Hematopoietic multipotent progenitor cell treated with erythropoietin and hydrocortisone succinate and interleukin-3 and kit ligand, for 17 days (in vitro differentiated cells): ENCODE measurements around the gene ZNF804B.

Source experiments
- DNase-seq: peaks from one replicate; pipeline ENCODE4 v3.0.0-alpha.2; 2015; ENCODE audit warnings: low spot score

Gene ZNF804B

DNA sequence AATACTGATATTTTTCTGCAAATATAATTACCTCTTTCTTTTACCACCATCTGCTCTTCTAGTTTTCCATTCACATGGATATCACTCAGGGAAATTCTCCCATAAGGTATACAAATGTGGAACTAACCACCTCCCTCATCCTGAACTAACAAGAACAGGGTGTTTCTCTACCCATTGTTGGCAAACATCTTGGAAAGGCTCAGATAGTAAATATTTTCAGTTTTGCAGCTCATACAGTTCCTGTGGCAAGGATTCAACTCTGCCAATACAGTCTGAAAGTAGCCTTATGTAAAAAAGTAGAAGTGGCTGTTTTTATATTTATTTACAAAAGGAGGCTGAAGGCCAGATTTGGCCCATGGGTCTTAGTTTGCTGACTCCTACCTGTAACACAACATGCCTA lies 549.0 kb downstream of the ZNF804B start:
- no peak for DNase-seq

DNA sequence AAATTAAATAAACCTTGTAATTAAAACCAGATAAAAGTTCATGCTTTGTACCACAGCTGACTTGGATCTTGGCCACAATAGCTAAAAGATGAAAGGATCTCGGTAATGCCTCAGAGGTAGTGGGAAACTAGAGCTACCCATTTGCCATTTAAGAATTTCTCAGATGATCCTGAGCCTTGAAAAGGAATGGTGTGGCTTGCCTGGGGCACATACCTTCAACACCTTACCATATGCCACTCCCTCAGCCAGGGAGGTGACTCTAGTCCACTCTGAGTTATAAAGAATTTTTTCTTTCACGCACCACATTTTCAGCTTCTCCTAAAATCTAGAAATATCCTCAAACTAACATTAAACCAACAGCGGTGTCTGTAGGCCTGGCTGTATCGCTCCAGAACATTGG lies 552.4 kb downstream of the ZNF804B start:
- DNase-seq, result no peak

DNA sequence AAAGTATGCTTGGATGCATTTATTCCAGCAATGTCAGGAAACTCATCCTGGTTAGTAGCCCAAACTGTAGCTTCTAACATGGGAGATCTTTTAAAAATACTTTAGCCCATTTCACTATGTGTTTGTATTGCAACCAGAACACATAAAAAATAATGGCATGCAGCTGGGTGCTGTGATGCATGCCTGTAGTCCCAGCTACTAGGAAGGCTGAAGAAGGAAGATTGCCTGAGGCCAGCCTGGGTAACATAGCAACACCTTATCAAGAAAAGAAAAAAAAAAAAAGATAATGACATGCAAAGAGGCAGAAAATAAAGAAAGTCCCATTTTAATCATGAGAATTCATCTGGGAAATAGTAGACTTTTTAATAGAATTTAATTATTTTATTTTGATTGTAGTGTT lies 553.1 kb downstream of the ZNF804B start:
- no peak for DNase-seq

DNA sequence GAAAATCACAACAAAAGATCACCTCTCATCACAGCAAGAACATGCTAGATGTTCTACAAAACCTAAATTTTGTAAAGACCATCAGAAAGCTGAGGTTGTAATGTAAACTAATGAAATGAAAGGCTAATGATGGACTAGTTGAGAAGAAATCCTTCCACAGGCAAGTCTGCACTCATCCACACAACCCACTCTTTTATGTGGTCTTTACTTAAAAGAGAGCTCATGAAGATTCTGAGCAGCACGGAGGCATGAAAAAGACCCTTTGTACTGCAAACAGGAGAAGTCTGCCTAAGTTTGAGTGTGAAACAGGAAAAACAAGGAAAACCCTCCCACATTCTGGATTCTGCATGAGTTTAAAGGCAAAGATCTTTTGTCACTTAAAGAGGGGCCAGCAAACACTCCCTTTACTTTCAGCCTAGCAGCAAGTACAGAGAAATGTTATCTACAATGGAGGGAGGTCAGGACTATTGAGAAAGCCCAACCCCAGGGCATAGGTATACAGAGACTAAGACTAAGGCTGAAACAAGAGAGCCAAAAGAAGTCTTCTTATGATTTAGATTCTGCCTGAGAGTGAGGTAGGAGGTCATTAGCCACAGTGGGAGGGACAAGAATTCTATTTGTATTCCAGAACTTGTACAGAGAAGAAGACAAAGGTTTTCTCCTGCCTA lies 557.2 kb downstream of the ZNF804B start:
- no peak for DNase-seq

DNA sequence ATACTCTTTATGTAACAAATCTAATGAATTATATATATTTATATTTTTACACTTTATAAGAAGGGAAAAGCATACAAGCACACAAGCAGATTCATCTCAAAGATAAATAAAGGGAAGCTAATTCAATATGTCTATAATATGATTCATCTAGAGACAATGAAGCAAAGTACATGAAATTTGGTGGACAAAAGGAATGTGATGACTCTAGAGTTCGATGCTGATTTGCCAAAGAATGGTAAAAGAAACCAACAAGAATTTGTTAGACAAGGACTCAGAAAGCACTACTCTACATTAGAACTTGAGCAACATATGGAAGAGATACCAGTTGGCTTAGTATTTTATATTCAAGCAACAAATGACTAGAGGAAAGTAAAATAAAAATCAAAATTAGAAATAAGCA lies 572.5 kb downstream of the ZNF804B start:
- no peak for DNase-seq

DNA sequence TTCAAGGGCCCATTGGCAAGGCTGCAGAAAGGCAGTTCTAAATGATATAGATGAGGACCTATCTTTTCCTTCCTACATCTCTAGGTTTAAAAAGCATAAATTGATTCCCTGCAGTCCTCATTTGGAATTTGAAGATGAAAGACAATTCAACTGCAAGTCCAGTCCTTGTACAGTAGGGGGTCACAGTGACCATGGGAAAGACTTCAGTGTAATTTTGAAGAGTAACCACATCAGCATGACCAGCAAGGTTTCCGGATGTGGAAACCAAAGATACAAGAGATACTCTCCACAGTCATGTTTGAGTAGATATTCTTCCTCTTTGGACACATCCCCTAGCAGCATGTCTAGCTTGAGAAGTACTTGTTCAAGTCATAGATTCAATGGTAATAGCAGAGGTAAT lies 575.3 kb downstream of the ZNF804B start:
- DNase-seq, result no peak

DNA sequence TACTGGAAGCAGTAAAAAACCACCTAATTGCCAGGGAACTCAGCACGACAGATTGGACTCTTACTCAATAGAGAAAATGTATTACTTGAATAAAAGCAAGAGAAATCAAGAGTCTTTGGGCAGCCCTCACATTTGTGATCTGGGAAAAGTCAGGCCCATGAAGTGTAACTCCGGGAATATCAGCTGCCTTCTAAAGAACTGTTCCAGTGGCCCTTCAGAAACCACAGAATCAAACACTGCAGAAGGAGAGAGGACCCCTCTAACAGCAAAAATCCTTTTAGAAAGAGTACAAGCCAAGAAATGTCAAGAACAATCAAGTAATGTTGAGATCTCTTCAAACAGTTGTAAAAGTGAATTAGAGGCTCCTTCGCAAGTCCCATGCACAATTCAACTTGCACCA lies 576.0 kb downstream of the ZNF804B start:
- DNase-seq, result no peak

DNA sequence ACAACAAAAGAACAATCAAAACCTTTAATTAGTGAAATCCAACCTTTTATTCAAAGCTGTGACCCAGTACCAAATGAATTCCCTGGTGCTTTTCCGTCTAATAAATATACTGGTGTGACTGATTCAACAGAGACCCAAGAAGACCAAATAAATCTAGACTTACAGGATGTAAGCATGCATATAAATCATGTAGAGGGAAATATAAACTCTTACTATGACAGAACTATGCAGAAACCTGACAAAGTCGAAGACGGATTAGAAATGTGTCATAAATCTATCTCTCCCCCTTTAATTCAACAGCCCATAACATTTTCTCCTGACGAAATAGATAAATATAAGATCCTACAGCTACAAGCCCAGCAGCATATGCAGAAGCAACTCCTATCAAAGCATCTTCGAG lies 576.6 kb downstream of the ZNF804B start:
- DNase-seq, result no peak

DNA sequence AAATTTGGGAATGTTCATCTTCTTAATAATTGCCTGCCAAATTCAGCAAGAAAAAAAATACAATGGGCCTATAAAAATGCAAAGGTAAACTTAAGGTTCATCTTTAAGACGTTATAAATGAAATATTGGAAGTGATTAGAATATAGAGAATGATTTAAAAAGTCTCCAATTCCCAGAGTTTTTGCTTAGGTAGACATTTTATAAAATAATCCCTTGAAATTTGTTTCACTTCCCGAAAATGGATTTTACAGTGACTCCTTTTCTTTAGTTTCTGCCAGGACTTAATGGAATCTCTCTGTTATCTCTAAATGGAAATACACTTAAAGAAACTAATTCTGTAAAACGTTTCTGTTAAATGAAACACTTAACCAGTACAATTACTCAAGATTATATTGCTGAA lies 580.2 kb downstream of the ZNF804B start:
- DNase-seq, result no peak

DNA sequence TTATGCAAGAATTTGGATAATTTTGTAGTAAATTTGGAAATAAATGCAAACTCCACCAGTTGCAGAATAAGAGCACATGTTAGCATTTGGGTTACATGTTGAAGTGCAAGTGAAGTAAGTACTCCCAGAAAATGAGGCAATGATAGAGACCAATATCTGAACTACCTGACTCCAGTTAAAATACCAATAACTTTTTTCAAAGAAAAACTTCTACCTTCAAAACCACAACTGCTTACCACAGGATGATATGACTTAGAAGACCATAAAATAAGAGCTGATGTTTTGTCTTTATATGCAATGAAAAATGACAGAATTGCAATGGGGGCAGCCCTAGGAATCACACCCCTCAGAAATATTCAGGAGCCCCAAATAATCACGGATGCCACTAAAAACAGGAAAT lies 597.6 kb downstream of the ZNF804B start:
- DNase-seq, result no peak

DNA sequence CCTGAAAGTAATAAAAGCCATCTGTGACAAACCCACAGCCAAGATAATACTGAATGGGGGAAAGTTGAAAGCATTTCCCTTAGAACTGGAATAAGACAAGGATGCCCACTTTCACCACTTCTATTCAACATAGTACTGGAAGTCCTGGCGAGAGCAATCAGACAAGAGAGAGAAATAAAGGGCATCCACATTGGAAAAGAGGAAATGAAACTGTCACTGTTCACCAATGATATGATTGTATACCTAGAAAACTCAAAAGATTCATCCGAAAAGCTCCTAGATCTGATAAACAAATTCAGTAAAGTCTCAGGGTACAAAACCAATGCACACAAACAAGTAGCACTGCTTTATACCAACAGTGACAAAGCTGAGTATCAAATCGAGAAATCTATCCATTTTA lies 617.7 kb downstream of the ZNF804B start:
- no peak for DNase-seq

DNA sequence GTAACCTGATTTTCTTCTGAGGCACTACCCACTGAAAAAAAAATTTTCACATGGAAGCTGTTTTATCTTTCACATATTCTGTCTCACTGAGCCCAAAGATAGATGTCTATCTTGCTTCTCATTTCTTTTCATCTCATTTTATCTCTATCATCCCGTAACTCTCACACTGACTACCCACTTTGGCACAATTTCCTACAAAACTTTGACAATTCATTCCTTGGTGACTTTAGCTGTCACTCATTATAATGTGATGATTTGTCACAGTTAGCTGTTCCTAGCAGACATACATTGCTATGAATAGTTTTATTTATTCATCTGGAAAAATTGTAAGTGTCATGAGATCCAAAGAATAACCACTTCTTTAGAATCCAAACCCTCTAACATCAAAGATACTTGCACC lies 625.9 kb downstream of the ZNF804B start:
- no peak for DNase-seq
